GM18858 (cell line): ENCODE results near the gene UBTD1.
A peak's percentile ranks its signal among the peaks of the same experiment; 100 is the strongest.

ENCODE experiments used
- ATAC-seq: cut with Tn5 transposase; IDR thresholded peaks from one replicate; pipeline ENCODE4 v1.9.1; 2021; ENCODE audit not compliant: unreplicated experiment

UBTD1 gene

DNA sequence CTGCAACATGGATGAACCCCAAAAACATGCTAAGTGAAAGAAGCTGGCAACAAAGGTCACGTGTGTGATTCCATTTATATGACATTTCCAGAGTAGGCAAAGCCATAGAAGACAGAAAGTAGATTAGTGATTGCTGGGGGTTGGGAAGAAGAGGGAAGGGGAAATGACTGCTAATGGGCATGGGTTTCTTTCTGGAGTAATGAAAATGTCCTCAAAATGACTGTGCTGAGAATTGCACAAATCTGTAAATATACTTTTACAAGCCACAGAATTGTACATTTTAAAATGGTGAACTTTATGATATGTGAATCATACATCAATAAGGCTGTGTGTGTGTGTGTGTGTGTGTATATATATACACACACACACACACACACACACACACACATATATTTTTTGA lies 16.3 kb upstream of the UBTD1 start:
- no peak for ATAC-seq

DNA sequence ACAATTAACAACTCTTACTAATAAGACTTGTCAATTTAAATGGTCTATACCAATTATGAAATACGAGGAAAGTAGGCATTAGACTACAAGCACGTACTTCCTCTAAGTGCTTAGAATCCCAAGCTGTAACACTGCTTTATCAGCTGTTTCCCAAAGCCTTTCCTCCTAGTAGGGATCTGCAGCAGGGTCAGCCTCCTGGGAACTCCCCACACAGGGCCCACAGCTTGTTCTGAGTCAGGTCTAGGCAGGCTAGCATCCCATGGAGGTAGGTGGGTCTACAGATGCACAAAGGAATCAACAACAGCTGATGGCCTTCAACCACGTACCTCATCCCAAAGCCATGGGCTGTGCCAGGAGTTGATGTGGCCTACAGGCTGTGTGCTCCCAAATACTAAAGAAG lies 15.2 kb upstream of the UBTD1 start:
- ATAC-seq: no peak

DNA sequence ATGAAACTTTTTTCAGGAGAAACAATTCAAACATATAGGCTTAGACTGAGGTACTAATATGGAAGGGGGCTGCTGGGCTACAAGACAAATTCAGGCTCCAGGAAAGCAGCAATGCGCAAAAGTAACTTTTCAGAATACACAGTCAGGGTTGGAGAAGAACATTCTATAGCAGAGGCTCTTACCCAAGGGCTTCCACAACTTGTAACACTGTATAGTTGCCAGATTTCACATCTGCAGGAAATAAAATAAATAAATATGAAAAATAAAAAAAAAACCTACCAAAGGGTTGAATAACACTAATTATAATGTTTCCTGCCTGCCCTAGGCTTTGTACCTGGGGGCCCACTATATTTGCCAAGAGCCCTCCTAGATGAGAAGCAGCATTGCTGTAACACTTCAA lies 14.8 kb upstream of the UBTD1 start:
- ATAC-seq: no peak

DNA sequence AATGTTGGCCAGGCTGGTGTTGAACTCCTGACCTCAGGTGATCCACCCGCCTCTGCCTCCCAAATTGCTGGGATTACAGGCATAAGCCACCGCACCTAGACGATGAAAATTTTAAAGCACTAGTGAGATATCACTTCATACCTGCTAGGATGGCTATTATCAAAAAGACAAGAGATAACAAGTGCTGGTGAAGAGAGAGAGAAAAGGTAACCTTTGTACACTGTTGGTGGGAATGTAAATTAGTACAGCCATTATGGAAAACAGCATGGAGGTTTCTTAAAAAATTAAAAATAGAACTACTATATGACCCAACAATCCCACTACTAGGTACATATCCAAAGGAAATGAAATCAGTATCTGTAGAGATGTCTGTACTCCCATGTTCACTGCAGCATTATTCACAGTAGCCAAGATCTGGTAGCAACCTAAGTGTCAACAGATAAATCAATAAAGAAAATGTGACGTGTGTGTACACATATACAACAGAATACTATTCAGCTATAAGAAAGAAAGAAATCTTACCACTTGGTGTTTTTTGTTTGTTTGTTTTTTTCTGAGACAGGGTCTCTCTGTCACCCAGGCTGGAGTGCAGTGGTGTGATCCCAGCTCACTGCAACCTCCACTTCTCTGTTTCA lies 13.0 kb upstream of the UBTD1 start:
- ATAC-seq: no peak

DNA sequence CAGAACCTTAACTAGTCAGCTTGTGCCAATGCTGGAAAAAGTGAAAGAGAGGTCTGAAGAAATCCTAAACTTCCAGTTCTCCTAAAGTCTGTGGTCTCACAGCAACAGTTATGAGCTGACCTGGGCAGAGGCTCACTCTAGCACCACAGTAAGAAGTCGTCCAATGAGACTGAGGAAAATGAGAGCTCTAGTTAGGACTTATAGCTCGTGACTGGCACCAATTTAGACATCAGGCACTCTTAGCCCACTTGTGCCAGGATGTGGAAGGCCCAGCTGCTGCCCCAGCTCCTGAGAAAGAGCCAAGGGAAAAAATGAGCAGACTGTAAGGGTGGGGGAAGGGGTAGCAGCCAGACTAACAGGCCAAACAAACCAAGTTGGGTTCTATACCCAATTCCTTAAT lies 8.1 kb upstream of the UBTD1 start:
- no peak for ATAC-seq

DNA sequence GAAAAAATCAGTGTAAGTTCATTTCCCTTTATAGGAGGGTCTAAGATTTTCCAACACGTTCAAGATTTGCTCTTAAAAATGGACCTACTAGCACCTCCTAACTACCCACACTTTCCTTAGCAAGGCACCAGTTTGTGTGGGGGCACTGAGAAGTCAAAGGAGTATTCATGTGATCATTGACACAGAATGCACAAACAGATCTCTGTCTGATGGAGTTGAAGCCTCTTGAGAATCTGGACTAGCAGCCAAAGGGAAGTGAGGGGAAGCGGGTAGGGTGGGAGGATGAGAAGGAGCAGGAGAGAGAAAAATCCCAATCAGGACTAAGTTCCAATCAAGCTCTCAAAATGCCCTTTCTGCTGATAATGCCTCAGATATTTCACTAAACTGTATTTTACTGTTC lies 4.6 kb upstream of the UBTD1 start:
- no peak for ATAC-seq

DNA sequence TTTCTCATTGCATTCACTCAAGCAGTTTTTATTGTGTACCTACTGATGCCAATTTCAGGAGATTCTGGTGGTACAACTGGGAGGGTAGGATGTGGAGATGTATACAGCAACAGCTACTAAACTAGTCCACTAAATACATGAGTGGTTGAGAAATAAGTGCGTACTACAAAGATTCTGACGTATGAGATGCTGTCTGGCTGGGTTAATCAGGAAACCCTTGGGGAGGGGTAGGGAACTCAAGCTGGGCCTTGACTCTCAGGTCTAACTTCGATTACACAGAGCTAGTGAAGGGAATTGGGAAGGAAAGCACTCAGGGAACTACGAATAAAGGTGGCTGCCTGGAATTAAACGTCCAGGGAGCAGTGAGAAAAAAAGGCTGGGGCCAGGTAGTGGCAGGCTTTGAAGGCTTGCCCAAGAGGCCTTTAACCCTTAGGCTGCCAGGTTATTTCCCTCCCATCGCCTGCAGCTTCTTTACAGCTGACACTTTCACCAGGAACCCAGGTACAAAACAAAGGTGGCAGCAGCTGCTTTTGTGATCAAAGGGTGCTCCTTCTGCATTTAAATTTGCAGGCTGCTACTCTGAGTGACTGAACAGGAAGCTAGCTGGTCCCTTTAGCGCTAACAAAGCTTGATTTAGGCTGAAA lies 3.7 kb upstream of the UBTD1 start:
- ATAC-seq: no peak

DNA sequence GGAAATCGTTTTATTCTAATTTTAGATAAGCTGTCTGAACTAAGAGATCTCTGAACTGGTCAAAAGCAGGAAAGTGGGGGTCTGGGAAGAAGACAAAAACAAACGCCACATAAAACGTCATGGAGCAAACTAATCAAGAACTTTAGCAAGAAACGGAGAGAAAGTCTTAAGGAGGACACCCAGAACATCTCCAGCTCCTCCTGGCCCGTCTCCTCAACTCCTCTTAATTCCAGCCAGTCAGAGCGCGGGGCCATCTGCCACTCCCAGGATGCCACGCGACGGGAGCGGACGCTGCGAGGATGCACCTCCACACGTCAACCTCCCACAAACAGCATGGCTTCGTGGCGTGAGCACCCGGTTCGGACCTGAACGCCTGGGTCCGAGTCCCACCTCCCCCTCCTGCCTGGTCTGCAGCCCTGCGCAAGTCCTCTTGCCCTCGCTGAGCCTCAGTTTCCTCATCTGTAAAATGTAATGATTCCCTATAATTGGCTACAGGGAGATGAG lies 1.1 kb upstream of the UBTD1 start:
- no peak for ATAC-seq

DNA sequence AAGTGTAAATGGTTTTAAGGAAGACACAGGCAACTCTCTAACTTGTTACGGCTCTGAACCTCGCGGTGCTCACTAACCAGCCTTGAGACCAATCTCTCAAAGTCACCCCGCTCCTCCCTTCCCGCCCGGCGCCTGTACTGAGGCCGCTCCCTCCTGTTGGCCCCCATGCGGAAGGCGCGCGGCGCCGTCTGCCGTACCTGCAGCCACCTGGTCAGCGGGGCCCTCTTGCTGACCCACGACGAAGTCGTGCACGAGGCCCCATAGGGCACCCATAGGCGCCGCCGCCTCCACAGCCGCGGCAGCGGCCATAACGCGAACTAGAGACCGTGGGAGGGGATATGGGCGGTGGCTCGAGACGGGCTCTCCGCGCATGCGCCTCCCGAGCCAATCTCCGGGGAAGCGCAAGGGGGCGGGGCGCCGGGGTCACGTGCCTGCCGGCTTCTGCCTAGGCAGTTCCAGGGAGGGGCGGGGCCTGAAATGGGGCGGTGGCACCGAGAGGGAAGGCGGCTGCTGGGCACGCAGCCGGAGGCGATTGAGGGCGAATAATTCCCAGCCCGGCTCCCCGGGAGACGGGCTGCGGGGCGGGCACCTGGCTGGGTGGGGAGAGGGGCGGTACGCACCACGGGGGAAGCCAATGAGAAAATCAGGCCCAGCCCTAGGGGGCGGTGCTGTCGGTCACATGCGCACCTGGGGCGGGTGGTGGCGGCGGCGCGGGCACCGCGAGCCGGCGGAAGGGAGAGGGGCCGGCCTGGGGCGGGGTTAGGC lies 466 bp upstream of the UBTD1 start, which contains the start of gene MMS19:
TSS of gene MMS19 (minus strand) at position 347 of the 765 bp plus-strand sequence. CDS start at position 309, 38 bp downstream.
- peak; percentile 80 for ATAC-seq

DNA sequence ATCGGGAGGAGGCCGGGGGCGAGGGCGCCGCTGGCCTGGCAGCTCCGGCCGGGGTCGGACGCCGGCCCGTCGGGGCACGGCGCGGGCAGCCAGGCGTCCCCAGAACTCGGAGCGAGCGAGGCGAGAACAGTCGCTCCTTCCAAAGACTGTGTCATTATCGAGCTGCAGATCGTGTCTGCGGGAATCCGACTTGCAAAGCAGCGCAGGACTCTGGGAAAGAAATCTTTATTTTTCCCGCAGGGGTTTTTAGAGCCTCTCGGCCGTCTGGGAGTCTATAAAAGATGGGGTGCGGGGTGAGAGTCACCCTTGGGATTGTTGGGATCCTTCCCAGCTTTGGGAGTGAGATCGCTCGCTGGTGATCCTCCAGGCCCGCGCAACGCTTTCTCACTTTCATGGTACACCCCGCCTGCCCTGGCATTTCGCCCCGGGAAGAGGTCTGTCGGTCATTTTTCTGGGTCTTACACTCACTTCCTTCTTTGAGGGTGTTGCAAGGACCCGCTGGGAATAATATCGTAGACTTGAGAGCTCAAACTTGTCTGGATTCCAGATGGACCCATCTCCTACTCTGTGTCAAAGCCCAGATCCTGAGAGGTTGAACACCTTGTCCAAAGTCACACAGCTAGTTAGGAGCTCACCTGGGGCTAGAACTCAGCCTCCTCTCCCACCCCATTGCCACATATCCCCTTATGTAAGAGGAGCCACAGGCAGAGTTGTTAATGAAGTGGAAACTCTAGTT lies 1.0 kb downstream of the UBTD1 start:
- no peak for ATAC-seq

DNA sequence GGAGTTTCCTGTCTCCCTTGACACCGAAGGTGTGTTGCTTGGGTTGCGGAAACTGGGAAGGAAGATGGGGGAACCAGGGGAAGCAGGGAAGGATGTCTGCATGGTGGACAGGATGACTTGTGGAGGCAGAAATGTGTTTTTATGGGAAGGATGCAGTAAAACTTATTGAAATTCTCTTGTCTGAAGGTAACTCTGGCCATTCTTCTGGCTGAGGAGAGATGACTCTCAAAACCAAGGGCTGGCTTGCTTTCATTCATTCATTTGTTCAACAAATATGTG lies 1.5 kb downstream of the UBTD1 start:
- no peak for ATAC-seq

DNA sequence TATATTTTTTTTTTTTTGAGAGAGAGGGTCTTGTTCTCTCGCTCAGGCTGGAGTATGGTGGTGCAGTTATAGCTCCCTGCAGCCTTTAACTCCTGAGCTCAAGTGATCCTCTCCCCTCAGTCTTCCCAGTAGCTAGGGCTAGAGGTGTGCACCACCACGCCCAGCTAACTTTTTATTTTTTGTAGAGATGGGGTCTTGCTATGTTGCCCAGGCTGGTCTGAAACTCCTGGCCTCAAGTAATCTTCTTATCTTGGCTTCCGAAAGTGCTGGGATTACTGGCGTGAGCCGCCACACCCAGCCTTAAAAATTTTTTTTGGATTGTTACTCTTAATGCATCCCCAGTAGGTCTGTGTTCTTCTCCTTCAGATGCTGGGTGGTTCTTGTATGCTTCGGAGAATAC lies 4.2 kb downstream of the UBTD1 start:
- no peak for ATAC-seq

DNA sequence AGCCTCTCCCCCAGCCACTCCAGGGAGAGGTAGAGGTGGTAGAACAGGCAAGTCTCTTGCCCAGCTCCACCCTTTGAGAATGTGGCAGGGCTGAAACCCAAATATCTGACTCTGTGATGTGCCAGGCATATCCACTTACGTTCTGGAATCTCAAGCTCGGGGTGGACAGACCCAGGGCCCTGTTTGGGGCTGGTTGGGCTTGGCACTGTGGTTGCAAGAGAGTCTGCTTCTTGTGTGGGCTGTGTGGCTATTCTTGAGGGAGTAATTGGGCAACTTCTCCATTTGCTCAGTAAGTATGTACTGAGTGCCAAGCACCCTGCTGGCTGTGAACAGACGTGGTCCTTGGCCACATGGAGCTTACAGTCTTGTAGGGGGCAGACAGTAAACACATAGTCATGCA lies 4.7 kb downstream of the UBTD1 start:
- no peak for ATAC-seq

DNA sequence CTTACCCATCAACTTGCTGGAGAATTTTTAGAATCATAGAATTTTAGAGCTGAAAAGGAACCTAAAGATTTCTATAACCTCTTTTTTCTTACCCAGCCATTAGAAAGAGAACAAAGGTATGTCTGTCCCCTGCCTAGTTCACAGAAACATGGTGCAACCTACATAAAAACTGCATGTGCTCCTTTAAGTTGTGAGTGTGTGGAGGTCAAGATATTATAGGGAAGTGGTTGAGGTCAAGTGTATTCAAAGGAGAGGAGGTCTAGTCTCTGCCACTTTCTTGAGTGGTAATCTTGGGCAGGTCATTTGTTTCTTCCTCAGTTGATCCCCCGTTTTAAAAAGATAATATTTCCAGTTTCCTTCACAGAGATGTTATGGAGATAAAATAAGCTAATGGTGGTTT lies 6.4 kb downstream of the UBTD1 start:
- no peak for ATAC-seq

DNA sequence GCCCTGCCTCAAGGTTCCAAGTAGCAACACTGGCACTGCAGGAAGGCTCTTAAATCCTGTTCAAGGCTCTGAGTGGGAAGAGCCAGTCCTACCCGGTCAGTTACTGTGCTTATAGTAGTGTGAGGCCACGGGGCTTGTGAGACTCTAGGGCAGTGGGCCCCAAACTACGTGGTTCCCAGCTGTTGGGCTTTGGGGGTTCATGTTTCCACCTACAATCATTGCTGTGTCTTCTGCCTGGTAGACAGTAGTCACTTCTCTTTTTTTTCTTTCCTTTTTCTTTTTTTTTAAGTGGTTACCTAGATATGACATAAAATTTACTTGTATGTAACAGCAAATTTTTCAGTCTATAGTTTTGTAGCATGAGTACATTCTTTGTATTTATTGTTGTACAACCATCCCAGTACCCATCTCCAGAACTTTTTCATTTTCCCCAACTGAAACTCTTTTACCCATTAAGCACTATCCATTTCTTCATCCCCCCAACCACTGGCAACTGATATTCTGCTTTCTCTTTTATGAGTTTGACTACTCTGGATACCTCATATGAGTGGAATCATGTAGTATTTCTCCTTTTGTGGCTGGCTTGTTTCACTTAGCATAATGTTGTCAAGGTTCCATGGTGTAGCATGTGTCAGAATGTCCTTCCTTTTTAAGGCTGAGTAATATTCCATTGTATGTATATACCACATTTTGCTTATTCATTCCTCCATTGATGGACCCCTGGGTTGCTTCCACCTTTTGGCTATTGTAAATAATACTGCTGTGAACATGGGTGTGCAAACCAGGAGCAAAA lies 7.7 kb downstream of the UBTD1 start:
- ATAC-seq: no peak

DNA sequence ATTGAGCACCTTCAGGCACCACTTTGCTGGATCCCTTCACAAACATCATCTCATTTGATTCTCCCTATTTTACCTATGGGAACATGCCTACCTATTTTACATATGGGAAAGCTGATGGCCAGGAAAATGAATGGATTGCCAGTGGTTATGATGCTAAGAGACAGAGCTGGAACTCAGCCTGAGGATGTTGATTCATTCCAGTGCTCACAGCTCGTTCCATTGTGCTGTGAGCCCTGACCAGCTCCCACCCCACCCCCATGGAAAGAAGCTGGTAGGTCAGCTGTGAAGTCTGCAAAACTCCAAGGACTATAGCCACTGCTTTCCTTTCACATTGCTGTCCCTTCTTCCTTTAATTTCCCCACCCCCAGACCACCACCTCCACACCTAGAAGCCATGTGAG lies 9.6 kb downstream of the UBTD1 start:
- ATAC-seq: no peak

DNA sequence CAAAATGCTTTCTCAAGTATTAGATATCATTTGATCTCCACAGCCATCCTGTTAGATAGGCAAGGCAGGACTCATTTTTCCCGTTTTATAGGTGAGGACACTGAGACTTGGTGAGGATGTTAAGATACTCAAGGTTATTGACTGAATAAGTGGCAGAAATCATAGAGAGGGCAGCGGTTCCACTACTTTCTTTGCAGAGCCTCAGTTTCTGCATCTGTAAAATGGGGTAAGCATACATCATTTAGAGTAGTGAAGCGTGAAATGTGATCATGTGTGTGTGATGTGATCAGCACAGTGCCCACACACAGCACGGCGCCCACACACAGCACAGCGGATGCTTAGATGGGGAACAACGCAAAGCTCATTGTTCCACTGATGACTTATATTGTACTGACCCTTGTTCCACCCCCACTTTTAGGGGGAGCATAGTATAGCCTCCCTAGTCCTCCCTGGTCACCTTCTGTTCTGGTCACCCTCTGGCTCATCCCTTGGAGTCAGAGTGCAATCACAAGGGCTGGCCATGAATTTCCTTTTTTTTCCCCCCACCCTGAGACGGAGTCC lies 10.5 kb downstream of the UBTD1 start:
- ATAC-seq: no peak

DNA sequence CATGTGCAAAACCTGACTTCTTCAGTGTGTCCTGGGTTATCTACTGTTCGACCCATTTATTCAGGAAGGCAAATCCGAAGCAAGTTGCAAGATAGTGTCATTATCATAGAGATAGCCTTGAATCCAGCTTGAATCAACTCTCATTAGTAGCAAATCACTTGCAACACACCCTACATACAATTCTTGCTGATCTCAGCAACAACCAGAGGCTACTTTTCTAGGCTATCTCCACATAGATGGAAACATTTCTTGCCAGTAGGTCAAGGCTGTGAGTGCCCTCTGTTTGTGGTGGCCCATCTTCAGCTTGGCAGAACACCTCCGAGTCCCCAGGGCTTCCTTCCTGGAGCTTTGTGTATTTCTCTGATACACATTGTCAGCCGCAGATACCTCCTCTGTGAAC lies 12.0 kb downstream of the UBTD1 start:
- ATAC-seq: no peak

DNA sequence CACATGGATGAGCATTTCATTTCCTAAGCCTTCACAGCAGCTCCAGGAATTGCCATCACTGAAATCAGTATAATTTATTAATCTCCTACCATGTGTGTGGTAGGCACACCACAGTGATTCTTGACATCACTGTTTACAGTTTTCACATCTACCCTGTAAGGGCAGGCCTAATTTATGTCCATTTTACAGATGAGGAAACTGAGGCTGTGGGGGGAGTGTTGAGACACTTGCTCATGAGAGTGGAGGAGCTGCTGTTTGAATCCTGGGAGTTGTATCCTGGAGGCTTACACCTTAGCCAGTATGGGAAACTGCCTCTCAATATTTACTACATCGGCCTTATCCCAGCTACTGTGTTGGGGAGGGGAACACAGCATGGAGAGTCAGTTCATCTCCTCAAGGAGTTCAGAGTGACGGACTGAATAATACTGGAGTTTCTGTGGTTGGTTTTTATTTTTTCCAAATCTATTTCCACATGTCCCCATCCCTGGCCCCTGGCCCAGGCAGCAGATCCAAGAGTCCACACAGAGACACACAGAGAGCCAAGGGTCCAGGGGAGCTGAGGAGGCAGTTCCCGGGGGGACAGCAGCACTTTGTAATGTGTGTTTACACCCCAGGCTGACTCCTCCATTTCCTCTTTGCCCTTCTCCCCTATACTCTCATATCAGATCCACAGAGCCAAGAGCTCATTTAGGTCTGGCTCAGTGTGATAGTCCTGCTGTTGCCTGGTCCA lies 13.2 kb downstream of the UBTD1 start:
- no peak for ATAC-seq

DNA sequence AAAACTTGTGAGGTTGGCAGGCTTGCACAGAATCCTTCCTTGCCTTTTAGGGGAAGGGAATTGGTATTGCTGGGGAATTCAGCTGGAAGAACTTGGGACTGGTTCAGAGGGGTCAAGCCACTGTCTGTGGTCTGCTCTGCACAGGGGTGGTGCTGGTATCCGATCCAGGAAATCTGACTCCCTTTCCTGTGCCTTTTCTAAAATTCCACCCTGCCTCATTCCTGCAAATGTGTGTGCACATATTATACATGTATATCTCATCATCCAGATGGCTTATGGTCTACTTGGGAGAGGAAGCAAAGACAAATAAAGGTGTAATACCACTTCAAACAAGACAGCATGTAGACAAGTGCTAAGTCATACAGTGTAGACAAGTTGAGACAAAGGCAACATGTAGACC lies 14.3 kb downstream of the UBTD1 start:
- ATAC-seq: no peak
